ENCODE measurements around the gene REC8.

REC8 gene

GRCh38 chr14:24190416-24190815 lies 18.5 kb downstream of the REC8 start:
- H3K4me3 ChIP-seq (replicated peaks; ENCODE audit: low read depth, low read length) = no peak overlapping the region
- no peak for TF ChIP-seq CTCF (IDR thresholded peaks at IDR 0.05; ENCODE audit: low read length, missing control alignments)

GRCh38 chr14:24192933-24193332 lies 21.1 kb downstream of the REC8 start:
- DNase-seq (ENCODE audit: low read depth) = no peak
- TF ChIP-seq CTCF (IDR thresholded peaks at IDR 0.05; ENCODE audit: low read length, missing control alignments) = no peak
- H3K4me3 ChIP-seq (replicated peaks; ENCODE audit: low read depth, low read length) = no peak overlapping the region

More at GRCh38 chr14:24190416-24190815, 18.5 kb downstream of the REC8 start:
- DNase-seq (ENCODE audit: low read depth) = no peak

GRCh38 chr14:24194186-24194872 lies 22.4 kb downstream of the REC8 start:
- peak overlapping the region; percentile 88 for H3K4me3 ChIP-seq (replicated peaks; ENCODE audit: low read depth, low read length)
- TF ChIP-seq CTCF (IDR thresholded peaks at IDR 0.05; ENCODE audit: low read length, missing control alignments) = no peak
- DNase-seq (ENCODE audit: low read depth) = no peak

- peak overlapping the region; percentile 88 for H3K4me3 ChIP-seq (replicated peaks; ENCODE audit: low read depth, low read length)
- DNase-seq (ENCODE audit: low read depth) = no peak
- no peak for TF ChIP-seq CTCF (IDR thresholded peaks at IDR 0.05; ENCODE audit: low read length, missing control alignments)
These were observed 22.9 kb downstream of the REC8 start for GRCh38 chr14:24194873-24195185.

- no peak for TF ChIP-seq CTCF (IDR thresholded peaks at IDR 0.05; ENCODE audit: low read length, missing control alignments)
- DNase-seq (ENCODE audit: low read depth) = peak; percentile 87
- peak within 1 kb of the TSS; percentile 88 for H3K4me3 ChIP-seq (replicated peaks; ENCODE audit: low read depth, low read length)
These were observed 23.5 kb downstream of the REC8 start, which contains the start of gene TM9SF1 for GRCh38 chr14:24195186-24196070. TSS of gene TM9SF1 (minus strand) at chr14:24195441. CDS start at chr14:24195019, 422 bp downstream.

- no peak for TF ChIP-seq CTCF (IDR thresholded peaks at IDR 0.05; ENCODE audit: low read length, missing control alignments)
- peak overlapping the region; percentile 88 for H3K4me3 ChIP-seq (replicated peaks; ENCODE audit: low read depth, low read length)
- DNase-seq (ENCODE audit: low read depth) = peak; percentile 15
These were observed 24.5 kb downstream of the REC8 start for GRCh38 chr14:24196071-24197055.
